Neural crest cell (in vitro differentiated cells): Measurements from ENCODE around the gene ZC3H4. TPM values are rescaled to one million over a fixed set of nuclear protein-coding genes. Genes with fewer than 3 reads are reported as not detected.
"Not testable (repeated sequence)": the region's sequence is repeated elsewhere in the genome, so short reads cannot be mapped to it uniquely, and the experiment has no call there.

Source experiments
- DNase-seq: peaks from one replicate; pipeline ENCODE4 v3.0.0; 2021; ENCODE audit warnings: low read depth, mixed read lengths, low spot score
- H3K27ac Mint-ChIP-seq: one replicate; pipeline ENCODE4 v1.8.0; 2021; ENCODE audit warnings: mild to moderate bottlenecking, mixed read lengths; ENCODE audit not compliant: unreplicated experiment
- H3K27me3 Mint-ChIP-seq: 2 replicates; pipeline ENCODE4 v1.8.0; 2021; ENCODE audit warnings: low read depth, mild to moderate bottlenecking, mixed read lengths
- H3K36me3 Mint-ChIP-seq: 2 replicates; pipeline ENCODE4 v1.8.0; 2021; ENCODE audit warnings: low read depth, mild to moderate bottlenecking, mixed read lengths
- H3K4me1 Mint-ChIP-seq: 2 replicates; pipeline ENCODE4 v1.8.0; 2021; ENCODE audit warnings: mixed read lengths
- H3K4me3 Mint-ChIP-seq: one replicate; pipeline ENCODE4 v1.8.0; 2021; ENCODE audit warnings: mild to moderate bottlenecking, mixed read lengths
- H3K9me3 Mint-ChIP-seq: 2 replicates; pipeline ENCODE4 v1.8.0; 2021; ENCODE audit warnings: mixed read lengths
- total RNA-seq: library from RNA; stranded (reverse); gene quantifications from 2 replicates; pipeline ENCODE4 v1.2.1, GENCODE V29; 2021
- TF ChIP-seq, protein P1 (sequence below): fragments of 200-600 bp; sonication (generic); conservative IDR thresholded peaks from 2 replicates; pipeline ENCODE4 v1.5.0; 2021; ENCODE audit warnings: antibody characterized with exemption, mild to moderate bottlenecking

ZC3H4 gene
- total RNA-seq, 1 donor from 2014 or later = 104 TPM

DNA sequence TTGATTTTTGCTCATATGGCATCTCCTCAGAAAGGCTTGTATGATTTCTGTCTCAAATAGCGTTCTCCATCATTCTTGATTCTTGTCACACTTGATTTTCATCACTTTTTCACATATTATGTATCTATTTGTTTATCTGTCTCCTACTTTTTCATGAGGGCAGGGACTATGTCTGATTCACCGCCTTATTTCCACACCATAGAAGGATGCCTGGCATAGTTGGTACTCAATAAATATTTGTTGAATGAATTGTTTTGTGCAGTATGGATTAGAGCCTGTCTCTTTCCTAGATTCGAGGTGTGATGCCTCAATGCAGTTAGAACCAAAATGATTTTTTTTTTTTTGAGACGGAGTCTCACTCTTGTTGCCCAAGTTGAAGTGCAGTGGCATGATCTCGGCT is 29.2 kb upstream of the ZC3H4 start:
- Mint-ChIP-seq H3K27ac (no peak overlapping the region), H3K9me3 (no peaks in the 10 kb centered on the region)

DNA sequence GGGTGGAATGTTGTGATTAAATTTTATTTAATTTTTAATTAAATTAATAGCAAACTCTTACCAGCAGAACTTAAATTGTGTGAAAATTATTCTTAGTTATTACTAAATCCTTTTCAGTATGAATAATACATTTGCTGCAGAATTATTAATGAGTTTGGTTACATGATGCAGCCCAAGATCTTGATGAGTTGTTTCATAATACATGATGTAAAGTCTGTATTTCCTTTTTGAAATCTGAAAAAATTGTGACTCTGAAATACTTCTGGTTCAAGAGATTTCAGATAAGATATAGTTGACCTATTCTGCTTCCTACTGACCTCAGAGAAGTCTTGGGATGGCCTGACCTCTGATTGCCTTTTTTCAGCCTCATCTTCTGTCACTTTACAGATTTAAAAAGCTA is 28.1 kb upstream of the ZC3H4 start:
- no peaks in the 10 kb centered on the region for H3K27me3 Mint-ChIP-seq
- TF ChIP-seq, protein P1, sequence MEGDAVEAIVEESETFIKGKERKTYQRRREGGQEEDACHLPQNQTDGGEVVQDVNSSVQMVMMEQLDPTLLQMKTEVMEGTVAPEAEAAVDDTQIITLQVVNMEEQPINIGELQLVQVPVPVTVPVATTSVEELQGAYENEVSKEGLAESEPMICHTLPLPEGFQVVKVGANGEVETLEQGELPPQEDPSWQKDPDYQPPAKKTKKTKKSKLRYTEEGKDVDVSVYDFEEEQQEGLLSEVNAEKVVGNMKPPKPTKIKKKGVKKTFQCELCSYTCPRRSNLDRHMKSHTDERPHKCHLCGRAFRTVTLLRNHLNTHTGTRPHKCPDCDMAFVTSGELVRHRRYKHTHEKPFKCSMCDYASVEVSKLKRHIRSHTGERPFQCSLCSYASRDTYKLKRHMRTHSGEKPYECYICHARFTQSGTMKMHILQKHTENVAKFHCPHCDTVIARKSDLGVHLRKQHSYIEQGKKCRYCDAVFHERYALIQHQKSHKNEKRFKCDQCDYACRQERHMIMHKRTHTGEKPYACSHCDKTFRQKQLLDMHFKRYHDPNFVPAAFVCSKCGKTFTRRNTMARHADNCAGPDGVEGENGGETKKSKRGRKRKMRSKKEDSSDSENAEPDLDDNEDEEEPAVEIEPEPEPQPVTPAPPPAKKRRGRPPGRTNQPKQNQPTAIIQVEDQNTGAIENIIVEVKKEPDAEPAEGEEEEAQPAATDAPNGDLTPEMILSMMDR = no peak
- H3K36me3 Mint-ChIP-seq = peaks cover 20% of the 10 kb centered on the region
- no peak overlapping the region for H3K27ac Mint-ChIP-seq
- DNase-seq = no peak
- H3K4me3 Mint-ChIP-seq = no peak overlapping the region
- H3K4me1 Mint-ChIP-seq = peaks cover 20% of the 10 kb centered on the region
- H3K9me3 Mint-ChIP-seq = no peaks in the 10 kb centered on the region

More for the DNA sequence above, 29.2 kb upstream of the ZC3H4 start:
- Mint-ChIP-seq H3K27me3 (no peaks in the 10 kb centered on the region), H3K4me3 (no peak overlapping the region), H3K4me1 (peaks cover 20% of the 10 kb centered on the region), H3K36me3 (peaks cover 24% of the 10 kb centered on the region)
- TF ChIP-seq, protein P1 = no peak
- DNase-seq = no peak

DNA sequence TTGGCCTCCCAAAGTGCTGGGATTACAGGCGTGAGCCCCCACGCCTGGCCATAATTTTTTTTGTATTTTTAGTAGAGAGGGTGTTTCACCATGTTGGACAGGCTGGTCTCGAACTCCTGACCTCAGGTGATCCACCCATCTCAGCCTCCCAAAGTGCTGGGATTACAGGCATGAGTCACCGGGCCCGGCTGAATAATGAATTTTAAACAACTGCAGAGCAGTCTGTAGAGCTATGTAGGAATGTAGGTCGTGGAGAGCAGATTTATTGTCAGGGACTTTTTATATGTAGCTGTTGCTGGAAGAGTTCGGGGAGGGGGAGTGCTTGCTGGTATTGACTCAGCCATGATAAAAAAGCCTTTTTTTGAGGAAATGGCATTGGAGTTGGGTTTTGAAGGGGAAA is 27.7 kb upstream of the ZC3H4 start:
- peaks cover 16% of the 10 kb centered on the region for H3K36me3 Mint-ChIP-seq
- H3K27ac Mint-ChIP-seq = peak overlapping the region; percentile 32
- H3K4me1 Mint-ChIP-seq = peaks cover 20% of the 10 kb centered on the region
- not testable (repeated sequence) for DNase-seq, H3K27me3 Mint-ChIP-seq, H3K4me3 Mint-ChIP-seq, H3K9me3 Mint-ChIP-seq

DNA sequence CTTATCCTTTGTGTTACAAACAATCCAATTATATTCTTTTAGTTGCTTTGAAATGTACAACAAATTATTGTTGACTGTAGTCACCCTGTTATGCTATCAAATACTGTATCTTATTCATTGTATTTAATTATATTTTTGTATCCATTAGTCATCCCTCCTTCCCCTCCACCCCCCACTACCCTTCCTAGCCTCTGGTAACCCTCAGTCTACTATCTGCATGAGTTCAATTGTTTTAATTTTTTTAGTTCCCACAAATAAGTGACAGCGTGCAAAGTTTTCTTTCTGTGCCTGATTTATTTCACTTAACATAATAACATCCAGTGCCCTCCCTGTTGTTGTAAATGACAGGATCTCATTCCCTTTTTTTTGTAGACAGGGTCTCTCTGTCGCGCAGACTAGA is 21.6 kb upstream of the ZC3H4 start:
- Mint-ChIP-seq H3K36me3 (peaks cover 34% of the 10 kb centered on the region), H3K4me1 (peaks cover 63% of the 10 kb centered on the region), H3K27me3 (peaks cover 4% of the 10 kb centered on the region), H3K4me3 (peak overlapping the region; percentile 85), H3K27ac (no peak overlapping the region), H3K9me3 (peaks cover 3% of the 10 kb centered on the region)
- TF ChIP-seq, protein P1 = no peak
- no peak for DNase-seq

DNA sequence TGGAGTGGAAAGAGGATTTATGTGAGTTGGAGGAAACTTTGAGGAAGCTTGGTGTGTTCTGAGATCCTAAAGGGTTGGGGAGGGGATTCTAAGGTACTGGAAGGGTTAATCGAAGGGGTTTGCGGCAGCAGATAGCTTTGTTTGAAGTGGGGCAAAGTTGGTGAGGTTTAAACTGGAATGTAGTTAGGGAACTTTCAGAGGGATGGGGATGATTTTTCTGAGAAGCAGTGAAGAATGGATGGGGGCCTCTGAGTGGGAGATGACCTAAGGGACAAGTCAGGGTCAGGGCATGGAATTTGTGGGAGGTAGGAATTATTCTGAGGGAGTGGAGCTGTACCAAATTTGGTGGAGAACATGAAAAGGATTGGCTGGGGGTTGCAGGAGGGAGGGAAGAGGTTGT is 21.0 kb upstream of the ZC3H4 start:
- Mint-ChIP-seq H3K4me1 (peaks cover 63% of the 10 kb centered on the region), H3K9me3 (peaks cover 3% of the 10 kb centered on the region), H3K27ac (peak overlapping the region; percentile 44), H3K4me3 (peak overlapping the region; percentile 84), H3K27me3 (peaks cover 4% of the 10 kb centered on the region), H3K36me3 (peaks cover 34% of the 10 kb centered on the region)
- no peak for DNase-seq
- TF ChIP-seq, protein P1 = no peak

DNA sequence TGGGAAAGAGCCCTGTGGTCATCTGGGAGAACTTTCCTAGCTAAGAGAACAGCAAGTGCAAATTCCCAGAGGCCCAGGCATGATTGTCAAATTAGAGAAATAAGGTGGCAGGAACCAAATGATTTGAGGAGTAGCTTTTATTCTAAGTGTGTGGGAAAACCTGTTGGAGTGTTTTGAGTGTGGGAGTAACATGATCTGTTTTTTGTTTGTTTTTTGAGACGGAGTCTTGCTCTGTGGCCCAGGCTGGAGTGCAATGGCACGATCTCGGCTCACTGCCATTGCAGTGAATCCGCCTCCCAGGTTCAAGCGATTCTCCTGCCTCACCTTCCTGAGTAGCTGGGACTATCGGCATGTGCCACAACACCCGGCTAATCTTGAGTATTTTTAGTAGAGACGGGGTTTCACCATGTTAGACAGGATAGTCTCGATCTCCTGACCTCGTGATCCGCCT is 19.5 kb upstream of the ZC3H4 start:
- Mint-ChIP-seq H3K27ac (no peak overlapping the region), H3K27me3 (peaks cover 4% of the 10 kb centered on the region), H3K4me1 (peaks cover 55% of the 10 kb centered on the region), H3K36me3 (peaks cover 25% of the 10 kb centered on the region), H3K4me3 (peak overlapping the region; percentile 87), H3K9me3 (peaks cover 3% of the 10 kb centered on the region)
- DNase-seq = no peak
- TF ChIP-seq, protein P1 = no peak
